GM20000 (cell line): ENCODE results near the gene COL4A4.

Source experiments
- DNase-seq: peaks from one replicate; pipeline ENCODE4 v3.0.0; 2012; ENCODE audit warnings: low spot score
- CTCF ChIP-seq: IDR thresholded peaks from 2 replicates; pipeline ENCODE4 v1.5.1; 2012; ENCODE audit warnings: mild to moderate bottlenecking, control low read depth; ENCODE audit errors: extremely low read depth, missing control alignments

Gene COL4A4

DNA sequence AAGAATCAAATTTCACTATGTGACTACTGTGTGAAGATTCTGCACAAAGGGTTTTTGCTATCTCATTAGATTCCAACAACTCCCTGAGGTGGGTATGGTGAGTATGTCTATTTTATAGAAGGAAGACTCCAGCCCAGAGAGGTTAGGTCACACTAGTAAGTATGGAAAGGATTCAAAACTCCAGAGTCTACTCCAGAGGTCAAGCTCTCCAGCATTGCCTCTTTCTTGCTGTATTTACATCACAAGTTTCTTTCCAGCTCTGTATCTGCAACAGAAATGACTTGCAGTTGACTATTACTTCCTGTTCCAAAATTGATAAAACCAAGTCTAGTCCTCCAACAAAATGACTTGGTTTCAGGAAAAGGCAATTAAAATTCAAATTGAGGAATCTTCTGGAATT is 2.1 kb downstream of the COL4A4 start:
- DNase-seq = no peak
- TF ChIP-seq CTCF = no peak

GRCh38 chr2:227160164-227160563 is 3.8 kb downstream of the COL4A4 start:
- no peak for DNase-seq
- no peak for TF ChIP-seq CTCF

- DNase-seq = no peak
Measured at GRCh38 chr2:227154986-227155774, 8.8 kb downstream of the COL4A4 start.

DNA sequence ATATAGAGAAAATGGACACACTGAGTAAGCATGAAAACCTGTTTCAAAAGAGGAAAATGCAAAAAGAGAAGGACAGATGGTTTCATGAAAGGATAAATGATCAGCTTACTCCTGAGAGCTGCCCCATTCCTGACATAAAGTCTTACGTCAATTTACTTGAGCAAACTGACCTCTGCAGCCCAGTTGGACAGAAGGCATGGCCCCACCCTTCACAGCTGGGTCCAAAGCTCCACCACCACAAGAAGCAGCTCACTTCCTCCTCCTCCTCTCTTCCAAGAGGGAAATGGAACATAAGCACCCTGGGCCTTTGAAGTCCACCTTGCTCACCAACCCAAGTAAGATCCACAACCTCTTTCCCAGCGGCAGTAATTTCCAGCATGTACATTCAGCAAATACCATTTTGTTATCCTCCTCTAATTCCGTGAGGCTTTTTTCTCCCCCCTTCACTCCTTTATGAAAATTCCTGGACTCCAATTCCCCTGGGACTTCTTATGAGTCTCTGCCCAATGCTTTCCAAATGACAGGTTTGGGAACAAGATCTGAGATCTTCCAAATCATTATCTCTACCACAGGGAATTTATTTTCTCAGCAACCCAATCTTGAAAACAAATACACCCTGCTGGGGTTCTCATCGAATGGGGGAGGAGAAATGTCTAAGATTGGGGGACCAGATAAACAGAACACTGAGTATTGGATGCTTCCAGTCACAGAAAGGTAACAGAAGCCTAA is 10.1 kb downstream of the COL4A4 start:
- no peak for TF ChIP-seq CTCF
- no peak for DNase-seq

More at GRCh38 chr2:227154986-227155774, 8.8 kb downstream of the COL4A4 start:
- no peak for TF ChIP-seq CTCF

- no peak for TF ChIP-seq CTCF
- DNase-seq = no peak
Measured at GRCh38 chr2:227153307-227153706, 10.7 kb downstream of the COL4A4 start.

- TF ChIP-seq CTCF = no peak
- no peak for DNase-seq
Measured at GRCh38 chr2:227152093-227152766, 11.8 kb downstream of the COL4A4 start.
